ENCODE data around the gene TAOK1.

- TF ChIP-seq CTCF (IDR thresholded peaks at IDR 0.05; ENCODE audit: poor library complexity) (no peak), EZH2 (IDR thresholded peaks at IDR 0.05; ENCODE audit: borderline replicate concordance) (no peak)
These were observed 197.4 kb downstream of the TAOK1 start for GRCh38 chr17:29587591-29587990.

Measured in hepatocyte (in vitro differentiated cells).